DOHH2 (cell line): ENCODE results near the gene HES7.

Experiments
- H3F3A ChIP-seq: fragments of 200-600 bp; sonication (generic), shearing (Covaris generic); 2 replicates; pipeline ENCODE4 v1.6.0; 2016; ENCODE audit warnings: antibody characterized with exemption, mild to moderate bottlenecking; ENCODE audit not compliant: control insufficient read depth, insufficient read depth
- H3K27ac ChIP-seq: fragments of 200-600 bp; sonication (generic); 2 replicates; pipeline ENCODE4 v1.5.1; 2014; ENCODE audit warnings: low read depth, mild to moderate bottlenecking, low read length, moderate library complexity
- H3K27me3 ChIP-seq: fragments of 200-600 bp; sonication (generic); 2 replicates; pipeline ENCODE4 v1.6.1; 2014; ENCODE audit warnings: mild to moderate bottlenecking, low read length, mixed read lengths; ENCODE audit not compliant: control insufficient read depth
- H3K36me3 ChIP-seq: fragments of 200-600 bp; sonication (generic); 2 replicates; pipeline ENCODE4 v1.6.1; 2014; ENCODE audit warnings: mild to moderate bottlenecking, low read length, moderate library complexity, mixed read lengths; ENCODE audit not compliant: control insufficient read depth
- H3K4me1 ChIP-seq: fragments of 200-600 bp; sonication (generic); 2 replicates; pipeline ENCODE4 v1.6.1; 2014; ENCODE audit warnings: mild to moderate bottlenecking, low read length, mixed read lengths; ENCODE audit not compliant: control insufficient read depth
- H3K4me2 ChIP-seq: fragments of 200-600 bp; sonication (generic); 2 replicates; pipeline ENCODE4 v1.6.0; 2014; ENCODE audit warnings: mild to moderate bottlenecking, low read length, moderate library complexity
- H3K4me3 ChIP-seq: fragments of 200-600 bp; sonication (generic); 2 replicates; pipeline ENCODE4 v1.5.1; 2014; ENCODE audit warnings: mild to moderate bottlenecking, low read length, mixed read lengths
- H3K79me2 ChIP-seq: fragments of 200-600 bp; sonication (generic); 2 replicates; pipeline ENCODE4 v1.6.1; 2014; ENCODE audit warnings: mild to moderate bottlenecking, low read length, mixed read lengths; ENCODE audit not compliant: control insufficient read depth
- H3K9me2 ChIP-seq: fragments of 200-600 bp; sonication (generic); replicated peaks from 2 replicates; pipeline ENCODE4 v1.6.1; 2014; ENCODE audit warnings: mild to moderate bottlenecking, low read length, mixed read lengths; ENCODE audit not compliant: control insufficient read depth
- H3K9me3 ChIP-seq: fragments of 200-600 bp; sonication (generic); 2 replicates; pipeline ENCODE4 v1.6.1; 2014; ENCODE audit warnings: antibody characterized with exemption, low read length, mixed read lengths; ENCODE audit not compliant: control insufficient read depth, insufficient read depth
- H4K20me1 ChIP-seq: fragments of 200-600 bp; sonication (generic); 2 replicates; pipeline ENCODE4 v1.6.0; 2014; ENCODE audit warnings: low read depth, mild to moderate bottlenecking, antibody characterized with exemption, low read length, moderate library complexity; ENCODE audit not compliant: control insufficient read depth, insufficient read depth
- CTCF ChIP-seq: fragments of 200-600 bp; sonication (generic); IDR thresholded peaks from one replicate; pipeline ENCODE4 v1.5.1; 2014; ENCODE audit warnings: antibody characterized with exemption, mild to moderate bottlenecking, low read depth, low read length; ENCODE audit not compliant: poor library complexity, severe bottlenecking
- EZH2phosphoT487 ChIP-seq: fragments of 200-600 bp; sonication (generic); IDR thresholded peaks from 2 replicates; pipeline ENCODE4 v1.6.1; 2017; ENCODE audit warnings: borderline replicate concordance, mild to moderate bottlenecking, antibody characterized with exemption, low read length, moderate library complexity, mixed read lengths

HES7 gene

GRCh38 chr17:8122924-8123694 lies 797 bp downstream of the HES7 start:
- H3K79me2 ChIP-seq: no peaks in the 10 kb centered on the region
- no peaks in the 10 kb centered on the region for H3K9me2 ChIP-seq
- peaks cover 48% of the 10 kb centered on the region for H3K27me3 ChIP-seq
- no peaks in the 10 kb centered on the region for H3K9me3 ChIP-seq
- H3K4me1 ChIP-seq: peaks cover 67% of the 10 kb centered on the region
- H3F3A ChIP-seq: peaks cover 31% of the 10 kb centered on the region
- peak overlapping the region; percentile 80 for H3K4me3 ChIP-seq
- H4K20me1 ChIP-seq: 0 out of 2 replicates have a peak, but pooled peaks cover 7% of the 10 kb centered on the region
- no peaks in the 10 kb centered on the region for H3K36me3 ChIP-seq
- no peak overlapping the region for H3K27ac ChIP-seq
- peak overlapping the region; percentile 98 for H3K4me2 ChIP-seq
- no peak for TF ChIP-seq CTCF
- TF ChIP-seq EZH2phosphoT487: peak; percentile 72

GRCh38 chr17:8122422-8122923 lies 1.4 kb downstream of the HES7 start:
- Histone ChIP-seq H4K20me1 (0 out of 2 replicates have a peak, but pooled peaks cover 7% of the 10 kb centered on the region), H3K4me1 (peaks cover 74% of the 10 kb centered on the region), H3F3A (peaks cover 31% of the 10 kb centered on the region), H3K4me3 (peak overlapping the region; percentile 80), H3K36me3 (no peaks in the 10 kb centered on the region), H3K9me2 (no peaks in the 10 kb centered on the region), H3K27ac (no peak overlapping the region), H3K9me3 (no peaks in the 10 kb centered on the region), H3K79me2 (no peaks in the 10 kb centered on the region), H3K4me2 (peak overlapping the region; percentile 98), H3K27me3 (peaks cover 54% of the 10 kb centered on the region)
- TF ChIP-seq EZH2phosphoT487 (peak; percentile 96), CTCF (no peak)

- H3K27ac ChIP-seq: no peak overlapping the region
- no peaks in the 10 kb centered on the region for H3K36me3 ChIP-seq
- H3F3A ChIP-seq: peaks cover 27% of the 10 kb centered on the region
- TF ChIP-seq CTCF (peak; percentile 80), EZH2phosphoT487 (no peak)
- H3K4me1 ChIP-seq: peaks cover 72% of the 10 kb centered on the region
- no peaks in the 10 kb centered on the region for H3K9me3 ChIP-seq
- H4K20me1 ChIP-seq: 0 out of 2 replicates have a peak, but pooled peaks cover 7% of the 10 kb centered on the region
- H3K79me2 ChIP-seq: no peaks in the 10 kb centered on the region
- H3K4me3 ChIP-seq: peak overlapping the region; percentile 80
- H3K9me2 ChIP-seq: no peaks in the 10 kb centered on the region
- H3K27me3 ChIP-seq: peaks cover 55% of the 10 kb centered on the region
- peak overlapping the region; percentile 98 for H3K4me2 ChIP-seq
These were observed 2.1 kb downstream of the HES7 start for GRCh38 chr17:8121681-8122421.
